PC-9 (cell line): Measurements from ENCODE around the gene NAA38. TPM values are rescaled to one million over a fixed set of nuclear protein-coding genes. Genes with fewer than 3 reads are reported as not detected.

Experiments used
- BruUV-seq: library from RNA; stranded (reverse); fragments of 400-500 nt; replicated peaks from 2 replicates; lab custom pipeline; 2021; lab: Mats Ljungman, UMichigan
- CTCF ChIA-PET: fragments of 300-600 bp; sonication (Branson Sonifier 250); formaldehyde crosslinking; loops from one replicate; lab custom pipeline; 2022; ENCODE audit warnings: antibody characterized with exemption; lab: Charles Lee
- POLR2A ChIA-PET: fragments of 300-600 bp; sonication (Branson Sonifier 250); formaldehyde crosslinking; loops from one replicate; lab custom pipeline; 2022; ENCODE audit warnings: antibody characterized with exemption; ENCODE audit not compliant: unreplicated experiment; lab: Charles Lee
- DNase-seq, 2 experiments: peaks; one replicate each; pipeline versions ENCODE4 v3.0.0 to v3.0.0-alpha.2; 2015 to 2022; ENCODE audit warnings: mixed read lengths in 1 of 2
- H2AFZ ChIP-seq: fragments of 200-600 bp; sonication (generic); 2 replicates; pipeline ENCODE4 v1.8.1; 2017; ENCODE audit warnings: antibody characterized with exemption
- H3F3A ChIP-seq: fragments of 200-600 bp; sonication (generic); 2 replicates; pipeline ENCODE4 v1.8.1; 2017; ENCODE audit warnings: antibody characterized with exemption, mild to moderate bottlenecking, low read depth; ENCODE audit not compliant: insufficient read depth
- H3K27ac ChIP-seq: fragments of 200-600 bp; sonication (generic); 2 replicates; pipeline ENCODE4 v1.6.1; 2016; ENCODE audit warnings: mixed run types
- H3K27me3 ChIP-seq: fragments of 200-600 bp; sonication (generic); 2 replicates; pipeline ENCODE4 v1.6.1; 2016; ENCODE audit warnings: low read depth, mixed run types; ENCODE audit not compliant: insufficient read depth
- H3K36me3 ChIP-seq: fragments of 200-600 bp; sonication (generic); 2 replicates; pipeline ENCODE4 v1.6.1; 2016; ENCODE audit warnings: low read depth, mixed run types
- H3K4me1 ChIP-seq: fragments of 200-600 bp; sonication (generic); replicated peaks from 2 replicates; pipeline ENCODE4 v1.6.1; 2016; ENCODE audit warnings: mixed run types; ENCODE audit not compliant: insufficient read depth
- H3K4me2 ChIP-seq: fragments of 200-600 bp; sonication (generic); 2 replicates; pipeline ENCODE4 v1.6.1; 2017; ENCODE audit warnings: mixed run types
- H3K4me3 ChIP-seq: fragments of 200-600 bp; sonication (generic); 2 replicates; pipeline ENCODE4 v1.6.1; 2016; ENCODE audit warnings: mixed run types
- H3K79me2 ChIP-seq: fragments of 200-600 bp; sonication (generic); 2 replicates; pipeline ENCODE4 v1.6.1; 2017; ENCODE audit warnings: low read depth, mixed run types
- H3K9me2 ChIP-seq: fragments of 200-600 bp; sonication (generic); 2 replicates; pipeline ENCODE4 v1.8.1; 2017; ENCODE audit warnings: mild to moderate bottlenecking; ENCODE audit not compliant: insufficient read depth
- H3K9me3 ChIP-seq: fragments of 200-600 bp; sonication (generic); 2 replicates; pipeline ENCODE4 v1.8.1; 2016; ENCODE audit warnings: low read depth; ENCODE audit not compliant: insufficient read depth
- H4K20me1 ChIP-seq: fragments of 200-600 bp; sonication (generic); 2 replicates; pipeline ENCODE4 v1.8.1; 2017; ENCODE audit not compliant: insufficient read depth
- CTCF ChIP-seq: fragments of 200-600 bp; sonication (generic); conservative IDR thresholded peaks from 2 replicates; pipeline ENCODE4 v1.6.1; 2017; ENCODE audit warnings: mixed run types, antibody characterized with exemption, mild to moderate bottlenecking, moderate library complexity
- EZH2 ChIP-seq: fragments of 200-600 bp; sonication (generic); IDR thresholded peaks from 2 replicates; pipeline ENCODE4 v1.8.0; 2017; ENCODE audit warnings: antibody characterized with exemption, low read depth
- intact Hi-C: fragments of 100-400 bp; cut with micrococcal nuclease; formaldehyde crosslinking; loops from one replicate; pipeline ENCODE4 v1.10.0; 2022; ENCODE audit not compliant: unreplicated experiment
- total RNA-seq: library from RNA; stranded (reverse); gene quantifications from 2 replicates; pipeline ENCODE4 v1.2.3, GENCODE V29; 2021

The NAA38 gene
- total RNA-seq, 1 experiment from 2014 or later: 159 TPM

GRCh38 chr17:7883781-7884386, 26.5 kb upstream of the NAA38 start:
- H4K20me1 ChIP-seq: no peaks in the 10 kb centered on the region
- no peak overlapping the region for H2AFZ ChIP-seq
- ChIA-PET CTCF (interaction anchor here (0.6 to 1.0 kb wide), 5 partner anchors 13 to 244 kb away, joined by 3 to 4 read pairs (median 3); no protein-coding TSS in a partner anchor), POLR2A (interaction anchor here (0.6 to 0.7 kb wide), 4 partner anchors 72 to 661 kb away, joined by 3 to 8 read pairs (median 6); partner anchors contain the start of gene NEURL4)
- H3K36me3 ChIP-seq: no peaks in the 10 kb centered on the region
- H3K4me3 ChIP-seq: peak overlapping the region; percentile 62
- no peaks in the 10 kb centered on the region for H3K9me2 ChIP-seq
- peak in 1 of 2 experiments; percentile 57 for DNase-seq
- H3K9me3 ChIP-seq: no peaks in the 10 kb centered on the region
- BruUV-seq: TSS peak; percentile 14
- no peaks in the 10 kb centered on the region for H3K27me3 ChIP-seq
- H3K4me1 ChIP-seq: peaks cover 15% of the 10 kb centered on the region
- peaks cover 22% of the 10 kb centered on the region for H3K79me2 ChIP-seq
- peak overlapping the region; percentile 89 for H3K4me2 ChIP-seq
- intact Hi-C loops: loop anchor here (10.0 kb wide), 1 partner anchor 299 kb away; the partner anchor contains the start of gene MPDU1
- H3K27ac ChIP-seq: peak overlapping the region; percentile 45
- TF ChIP-seq CTCF: no peak
- no peak for TF ChIP-seq EZH2
- H3F3A ChIP-seq: peaks cover 23% of the 10 kb centered on the region

GRCh38 chr17:7882629-7883028, 25.3 kb upstream of the NAA38 start:
- Histone ChIP-seq H2AFZ (no peak overlapping the region), H3K9me2 (no peaks in the 10 kb centered on the region), H3K4me2 (no peak overlapping the region), H3K79me2 (peaks cover 12% of the 10 kb centered on the region), H3K9me3 (no peaks in the 10 kb centered on the region), H3K4me3 (no peak overlapping the region), H3K27me3 (no peaks in the 10 kb centered on the region), H4K20me1 (no peaks in the 10 kb centered on the region), H3K27ac (no peak overlapping the region), H3K36me3 (no peaks in the 10 kb centered on the region), H3K4me1 (peaks cover 10% of the 10 kb centered on the region; the same call in 1 of the 2 replicates), H3F3A (peaks cover 12% of the 10 kb centered on the region; the same call in 1 of the 2 replicates)
- no TSS peak for BruUV-seq
- DNase-seq: no peak
- TF ChIP-seq CTCF (no peak), EZH2 (no peak)
- CTCF ChIA-PET: interaction anchor here (0.7 kb wide), 1 partner anchor 107 kb away, joined by 4 read pairs; no protein-coding TSS in a partner anchor
- POLR2A ChIA-PET: interaction anchor here (0.6 kb wide), 1 partner anchor 115 kb away, joined by 4 read pairs; no protein-coding TSS in a partner anchor
- intact Hi-C loops: loop anchor here (10.0 kb wide), 1 partner anchor 298 kb away; the partner anchor contains the start of gene MPDU1

- Histone ChIP-seq H3K79me2 (peaks cover 12% of the 10 kb centered on the region), H3K36me3 (no peaks in the 10 kb centered on the region), H4K20me1 (no peaks in the 10 kb centered on the region), H3K27ac (no peak overlapping the region), H3K9me3 (no peaks in the 10 kb centered on the region), H3K4me1 (peaks cover 10% of the 10 kb centered on the region; the same call in 1 of the 2 replicates), H3F3A (peaks cover 10% of the 10 kb centered on the region; the same call in 1 of the 2 replicates), H3K9me2 (no peaks in the 10 kb centered on the region), H3K4me2 (no peak overlapping the region), H3K27me3 (no peaks in the 10 kb centered on the region), H2AFZ (no peak overlapping the region), H3K4me3 (no peak overlapping the region)
- ChIA-PET POLR2A (no interaction called here), CTCF (no interaction called here)
- DNase-seq: no peak
- BruUV-seq: no TSS peak
- TF ChIP-seq CTCF (no peak), EZH2 (no peak)
- intact Hi-C loops: loop anchor here (10.0 kb wide), 1 partner anchor 297 kb away; the partner anchor contains the start of gene MPDU1
Observed at GRCh38 chr17:7882068-7882467, 24.7 kb upstream of the NAA38 start.
